Neutrophil (primary cell): Measurements from ENCODE around the gene BIVM.

Source experiments
- H3K27ac ChIP-seq: fragments of 200-600 bp; sonication (generic); 2 replicates; pipeline ENCODE4 v1.5.1; 2016; ENCODE audit warnings: mild to moderate bottlenecking, moderate library complexity
- H3K27me3 ChIP-seq: fragments of 200-600 bp; sonication (generic); 2 replicates; pipeline ENCODE4 v1.6.0; 2016; ENCODE audit warnings: mild to moderate bottlenecking
- H3K36me3 ChIP-seq: fragments of 200-600 bp; sonication (generic); 2 replicates; pipeline ENCODE4 v1.5.1; 2017
- H3K4me1 ChIP-seq, 2 experiments: fragments of 200-600 bp in 1 of 2; sonication (generic) in 1 of 2; 1 replicate in 1 of 2; 2 replicates in 1 of 2; pipeline versions ENCODE4 v1.5.1 to v1.6.1; 2013 to 2016; ENCODE audit warnings: low read depth in 1 of 2, low read length in 1 of 2, mild to moderate bottlenecking in 1 of 2, moderate library complexity in 1 of 2; ENCODE audit not compliant: control insufficient read depth in 1 of 2, insufficient read depth in 1 of 2
- H3K4me3 ChIP-seq, 2 experiments: fragments of 200-600 bp in 1 of 2; sonication (generic) in 1 of 2; 1 replicate in 1 of 2; 2 replicates in 1 of 2; pipeline ENCODE4 v1.5.1; 2013 to 2016; ENCODE audit warnings: low read depth in 1 of 2, low read length in 1 of 2, mild to moderate bottlenecking in 1 of 2, moderate library complexity in 1 of 2
- H3K9me3 ChIP-seq: fragments of 200-600 bp; sonication (generic); 2 replicates; pipeline ENCODE4 v1.5.1; 2016
- CTCF ChIP-seq: fragments of 200-600 bp; sonication (generic); IDR thresholded peaks from 2 replicates; pipeline ENCODE4 v1.5.1; 2016; ENCODE audit warnings: antibody characterized with exemption

The BIVM gene

GRCh38 chr13:102816708-102817107 is 17.8 kb downstream of the BIVM start:
- H3K27ac ChIP-seq = no peak overlapping the region
- no peaks in the 10 kb centered on the region for H3K9me3 ChIP-seq
- no peak for TF ChIP-seq CTCF
- H3K27me3 ChIP-seq = no peaks in the 10 kb centered on the region
- no peaks in the 10 kb centered on the region for H3K36me3 ChIP-seq
- no peak overlapping the region for H3K4me3 ChIP-seq
- H3K4me1 ChIP-seq = no peaks in the 10 kb centered on the region

- no peak for TF ChIP-seq CTCF
- Histone ChIP-seq H3K36me3 (no peaks in the 10 kb centered on the region), H3K27me3 (no peaks in the 10 kb centered on the region), H3K4me3 (no peak overlapping the region), H3K27ac (no peak overlapping the region), H3K9me3 (no peaks in the 10 kb centered on the region), H3K4me1 (no peaks in the 10 kb centered on the region)
These were observed 18.3 kb downstream of the BIVM start for GRCh38 chr13:102817241-102817640.

- TF ChIP-seq CTCF = no peak
- Histone ChIP-seq H3K9me3 (no peaks in the 10 kb centered on the region), H3K4me3 (no peak overlapping the region), H3K27ac (no peak overlapping the region), H3K27me3 (no peaks in the 10 kb centered on the region), H3K4me1 (no peaks in the 10 kb centered on the region), H3K36me3 (no peaks in the 10 kb centered on the region)
These were observed 19.0 kb downstream of the BIVM start for GRCh38 chr13:102817907-102818306.

- Histone ChIP-seq H3K4me1 (no peaks in the 10 kb centered on the region), H3K27me3 (no peaks in the 10 kb centered on the region), H3K9me3 (no peaks in the 10 kb centered on the region), H3K36me3 (no peaks in the 10 kb centered on the region), H3K27ac (no peak overlapping the region), H3K4me3 (no peak overlapping the region)
- TF ChIP-seq CTCF = no peak
These were observed 26.5 kb downstream of the BIVM start for GRCh38 chr13:102825400-102825799.

- H3K4me3 ChIP-seq = no peak overlapping the region
- no peaks in the 10 kb centered on the region for H3K9me3 ChIP-seq
- H3K36me3 ChIP-seq = no peaks in the 10 kb centered on the region
- no peak overlapping the region for H3K27ac ChIP-seq
- no peak for TF ChIP-seq CTCF
- no peaks in the 10 kb centered on the region for H3K4me1 ChIP-seq
- H3K27me3 ChIP-seq = no peaks in the 10 kb centered on the region
These were observed 27.2 kb downstream of the BIVM start for GRCh38 chr13:102825921-102826706.
